Activated CD8-positive, alpha-beta memory T cell treated with anti-CD3 and anti-CD28 coated beads for 4 hours (primary cell): ENCODE results near the gene SLC6A7.

Experiments used
- DNase-seq, 2 donors: peaks; one replicate each; pipeline ENCODE4 v3.0.0-alpha.2; 2020; ENCODE audit warnings: low read depth in 2 of 2

The SLC6A7 gene

DNA sequence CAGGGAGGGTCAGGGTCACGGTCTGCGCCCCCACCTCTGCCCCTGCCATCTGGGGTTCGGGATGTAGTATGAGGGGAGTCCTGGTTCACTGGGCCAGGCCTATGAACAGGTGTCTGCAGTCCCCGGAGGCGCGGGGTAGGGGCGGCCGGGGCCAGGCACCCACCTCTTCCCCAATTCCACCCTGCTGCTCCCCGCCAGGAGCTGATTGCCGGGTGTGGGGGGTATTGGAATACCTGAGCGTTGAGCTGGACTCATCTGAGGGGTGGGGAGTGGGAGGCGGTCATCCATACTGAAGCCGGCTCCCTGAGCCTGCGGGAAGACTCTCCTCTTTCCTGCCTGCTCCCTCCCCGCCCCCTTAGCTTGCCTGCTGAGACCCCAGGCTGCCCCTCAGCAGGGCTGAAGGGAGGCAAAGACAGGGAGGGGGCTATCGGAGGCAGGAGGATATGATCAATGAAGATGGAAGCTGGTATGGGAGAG is 679 bp downstream of the SLC6A7 start:
- no peak for DNase-seq

DNA sequence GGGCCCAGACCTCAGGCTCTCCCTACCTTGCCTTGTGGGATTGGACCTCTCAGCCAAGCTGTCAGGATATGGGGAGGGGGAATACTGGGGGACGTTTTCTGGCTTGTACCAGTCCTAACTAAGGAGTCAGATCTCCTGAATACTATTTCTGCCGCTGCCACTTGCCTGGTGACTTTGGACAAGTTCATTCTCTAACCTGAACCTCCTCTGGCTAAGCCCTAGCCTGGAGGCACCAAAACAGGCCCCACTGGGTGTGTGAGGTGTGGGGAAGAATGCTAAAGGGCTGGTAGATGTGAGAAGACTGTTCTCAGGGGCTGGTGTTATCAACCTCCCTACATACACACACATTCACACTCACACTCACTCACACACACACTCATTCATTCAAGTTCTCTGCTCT is 1.1 kb downstream of the SLC6A7 start:
- no peak for DNase-seq

- DNase-seq, result no peak
These were observed 2.6 kb downstream of the SLC6A7 start for GRCh38 chr5:150192462-150192861.

DNA sequence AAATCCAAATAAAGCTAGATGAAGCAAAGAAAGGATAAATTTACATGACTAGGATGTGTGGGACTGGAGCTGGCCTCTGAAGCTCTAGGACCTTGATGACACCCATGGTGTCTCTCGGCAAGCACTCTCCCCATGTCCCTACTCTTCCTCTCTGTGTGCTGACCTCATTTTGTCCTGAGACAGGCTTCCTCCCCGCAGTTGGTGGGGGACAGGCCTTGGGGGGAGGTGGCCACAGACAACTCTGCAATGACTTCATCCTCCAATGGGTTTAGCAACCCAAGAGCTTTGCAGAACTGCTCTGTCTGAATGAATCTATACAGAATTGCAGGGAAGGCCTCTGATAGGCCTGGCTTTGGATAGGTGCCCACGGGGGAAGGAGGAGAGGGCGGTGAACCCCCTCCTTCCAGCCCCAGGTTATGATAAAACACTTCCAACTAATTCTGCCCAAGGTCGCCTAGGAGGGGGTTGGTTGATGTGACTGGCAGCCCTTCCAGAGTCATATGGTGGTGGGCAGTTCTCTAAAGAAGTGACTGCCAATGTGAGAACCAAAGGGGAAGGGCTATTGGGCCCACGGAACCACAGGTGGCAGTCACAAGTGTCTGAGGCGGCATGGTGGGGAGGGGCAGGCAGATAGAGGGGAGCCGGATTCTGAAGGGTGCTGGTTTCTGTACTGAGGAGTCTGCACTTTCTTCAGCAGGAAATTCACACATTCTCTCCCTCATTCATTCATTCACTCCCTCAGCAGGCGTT is 6.0 kb downstream of the SLC6A7 start:
- DNase-seq, result no peak

DNA sequence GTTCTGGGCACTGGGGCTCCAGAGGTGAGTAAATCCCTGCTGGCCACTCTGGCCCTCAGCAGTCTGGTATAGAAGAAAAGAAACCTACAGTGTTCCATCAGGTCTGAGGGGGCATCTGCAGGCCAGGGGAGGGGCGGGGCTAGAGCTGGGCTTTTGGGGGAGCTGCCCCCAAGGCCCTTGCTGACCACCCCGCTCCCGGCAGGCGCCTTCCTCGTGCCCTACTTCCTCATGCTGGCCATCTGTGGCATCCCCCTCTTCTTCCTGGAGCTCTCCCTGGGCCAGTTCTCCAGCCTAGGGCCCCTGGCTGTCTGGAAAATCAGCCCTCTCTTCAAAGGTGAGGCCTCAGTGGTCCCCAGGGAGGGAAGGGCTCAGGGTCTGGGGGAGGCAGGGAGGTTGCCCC is 6.7 kb downstream of the SLC6A7 start:
- DNase-seq, result no peak

- DNase-seq, result no peak
These were observed 7.1 kb downstream of the SLC6A7 start for GRCh38 chr5:150196986-150197385.

GRCh38 chr5:150197476-150197875 is 7.6 kb downstream of the SLC6A7 start:
- no peak for DNase-seq

- no peak for DNase-seq
These were observed 12.6 kb downstream of the SLC6A7 start for GRCh38 chr5:150202501-150202900.

- no peak for DNase-seq
These were observed 14.1 kb downstream of the SLC6A7 start for GRCh38 chr5:150203832-150204589.

DNA sequence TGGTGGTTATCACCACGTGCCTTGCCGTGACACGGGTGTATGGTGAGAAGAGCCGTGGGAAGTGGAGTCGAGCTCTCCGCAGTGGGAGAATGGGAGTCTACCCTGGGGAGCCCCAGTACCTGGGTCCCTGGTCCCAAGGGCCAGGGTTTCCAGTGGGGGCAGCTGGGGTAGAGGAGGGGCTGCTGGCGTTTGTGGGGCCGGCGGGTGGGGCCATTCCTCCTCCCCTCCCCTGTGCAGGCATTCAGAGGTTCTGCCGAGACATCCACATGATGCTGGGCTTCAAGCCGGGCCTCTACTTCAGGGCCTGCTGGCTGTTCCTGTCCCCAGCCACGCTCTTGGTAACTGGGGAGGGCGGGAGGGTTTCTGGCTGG is 14.7 kb downstream of the SLC6A7 start:
- no peak for DNase-seq

GRCh38 chr5:150206098-150206778 is 16.4 kb downstream of the SLC6A7 start:
- DNase-seq, result no peak

DNA sequence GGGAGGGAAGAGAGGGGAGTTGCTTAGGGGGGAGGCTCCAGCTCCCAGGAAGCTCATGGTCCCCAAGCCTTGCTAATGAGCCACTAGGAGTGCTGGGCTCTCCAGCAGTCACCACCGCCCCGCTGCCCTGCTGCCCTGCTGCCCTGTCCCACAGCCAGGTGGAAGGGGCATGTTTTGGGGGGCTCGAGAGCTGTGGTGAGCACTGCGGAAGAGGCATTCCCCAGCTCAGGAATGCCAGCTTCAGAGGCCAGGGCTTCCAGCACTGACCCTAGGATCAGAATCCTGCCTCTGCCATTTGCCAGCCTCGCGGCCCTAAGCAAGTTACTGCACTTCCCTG is 16.9 kb downstream of the SLC6A7 start:
- no peak for DNase-seq

DNA sequence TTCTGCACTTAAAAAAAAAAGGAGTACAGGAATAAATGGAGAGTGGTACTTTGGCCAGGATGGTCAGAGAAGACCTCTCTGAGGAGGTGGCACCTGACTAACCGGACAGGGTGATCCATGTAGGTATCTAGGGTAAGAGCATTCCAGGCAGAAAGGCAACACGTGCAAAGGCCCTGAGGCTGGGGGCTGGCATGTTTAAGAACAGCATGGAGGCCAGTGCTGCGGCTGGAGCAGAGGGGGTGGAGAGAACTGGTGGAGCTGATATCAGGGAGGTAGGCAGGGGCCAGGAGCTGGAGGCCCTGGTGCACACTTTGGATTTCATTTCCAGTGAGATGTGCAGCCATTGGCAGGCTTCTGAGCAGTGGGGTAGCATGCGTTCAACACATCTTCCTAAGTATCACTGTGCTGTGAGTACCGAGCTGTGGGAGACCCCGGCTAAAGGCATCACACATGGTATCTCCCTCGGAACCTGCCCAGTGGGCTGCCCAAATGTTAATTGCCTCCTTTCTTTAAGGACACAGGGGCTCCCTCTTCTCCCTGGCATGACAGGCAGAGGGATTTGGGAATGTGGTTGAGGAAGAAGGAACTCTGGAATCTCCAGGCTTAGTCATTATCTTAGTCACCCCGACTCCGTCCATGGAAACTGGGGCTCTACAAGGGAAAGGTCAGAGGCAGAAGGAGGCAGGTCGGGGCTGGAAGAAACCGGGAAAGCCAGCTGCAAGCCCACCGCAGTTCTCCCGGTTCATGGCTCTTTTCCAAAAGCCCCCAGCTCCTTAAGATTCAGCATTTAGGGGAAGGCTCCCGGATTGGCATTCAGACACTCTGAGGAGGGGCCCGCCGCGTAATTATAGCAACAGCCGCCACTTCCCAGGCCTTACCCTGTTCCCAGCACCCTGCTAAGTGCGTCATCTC is 18.6 kb downstream of the SLC6A7 start:
- DNase-seq, result no peak

DNA sequence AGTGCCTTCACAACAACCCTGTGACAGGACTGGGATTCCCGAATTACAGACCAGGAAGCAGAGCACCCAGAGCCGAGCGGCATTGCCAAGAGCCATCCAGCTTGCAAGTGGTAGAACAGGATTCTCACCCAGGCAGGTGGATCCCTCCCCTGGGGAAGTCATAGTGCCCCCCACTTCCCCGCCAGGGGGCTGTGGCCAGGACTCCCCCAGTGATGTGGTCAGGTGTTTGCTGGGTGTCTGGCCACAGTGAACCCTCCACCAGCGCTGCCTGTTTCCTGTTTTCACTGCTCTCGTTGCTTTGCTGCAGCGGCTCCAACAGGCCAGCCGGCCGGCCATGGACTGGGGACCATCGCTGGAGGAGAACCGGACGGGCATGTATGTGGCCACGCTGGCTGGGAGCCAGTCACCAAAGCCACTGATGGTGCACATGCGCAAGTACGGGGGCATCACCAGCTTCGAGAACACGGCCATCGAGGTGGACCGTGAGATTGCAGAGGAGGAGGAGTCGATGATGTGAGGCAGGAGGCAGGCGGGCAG is 19.3 kb downstream of the SLC6A7 start:
- peak in 1 of 2 donors; percentile 5 for DNase-seq

GRCh38 chr5:150210644-150211043 is 20.8 kb downstream of the SLC6A7 start:
- no peak for DNase-seq

GRCh38 chr5:150211156-150212030 is 21.5 kb downstream of the SLC6A7 start:
- no peak for DNase-seq

GRCh38 chr5:150213530-150213929 is 23.7 kb downstream of the SLC6A7 start:
- no peak for DNase-seq

- DNase-seq, result no peak
These were observed 24.4 kb downstream of the SLC6A7 start for GRCh38 chr5:150214289-150214688.

DNA sequence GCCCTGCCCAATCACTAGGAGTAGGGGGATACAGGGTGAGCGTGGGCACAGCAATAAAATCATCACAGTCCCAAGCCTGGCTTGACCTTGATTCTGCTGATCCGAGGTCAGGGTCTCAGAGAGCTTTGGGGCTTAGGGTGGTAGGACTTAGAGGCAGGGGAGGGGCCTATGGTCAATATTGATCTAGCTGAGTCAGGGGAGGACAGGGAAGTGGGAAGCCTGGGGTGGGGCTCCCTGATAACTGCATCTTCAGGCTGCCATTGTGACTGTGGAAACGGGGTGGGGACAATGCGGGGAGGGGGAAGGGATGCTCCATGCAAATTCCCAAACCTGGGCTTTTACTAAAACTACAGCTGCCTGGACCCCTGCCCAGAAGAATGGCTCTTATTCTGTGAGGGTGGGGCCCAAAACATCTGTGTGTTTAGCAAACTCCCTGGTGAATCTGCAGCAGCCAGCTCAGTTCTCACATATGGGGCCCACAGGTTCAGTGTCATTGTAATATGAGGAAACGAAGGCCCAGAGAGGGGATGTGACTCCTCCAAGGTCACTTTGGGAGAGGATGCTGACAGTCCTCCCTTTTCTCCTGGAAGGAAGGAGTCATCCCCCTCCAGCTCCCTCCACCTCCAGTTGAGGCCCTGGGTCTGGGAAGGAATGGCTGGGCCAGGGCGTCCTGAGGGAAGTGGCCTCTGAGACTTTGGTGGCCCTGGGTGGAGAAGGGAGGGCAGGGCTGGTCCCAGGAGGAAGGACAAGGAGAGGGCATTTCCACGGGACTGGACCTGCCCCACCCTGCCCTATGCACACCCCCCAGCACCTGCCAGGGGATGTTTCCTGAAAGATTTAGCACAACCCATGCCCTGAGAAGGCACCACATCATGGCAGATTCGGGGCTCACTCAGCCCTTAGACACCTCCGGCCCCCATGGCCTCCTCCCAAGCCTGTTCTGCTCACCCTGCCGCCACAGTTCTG is 26.4 kb downstream of the SLC6A7 start:
- no peak for DNase-seq
